ENCODE data around the gene NT5C. TPM values are rescaled to one million over a fixed set of nuclear protein-coding genes. Genes with fewer than 3 reads are reported as not detected.

Gene NT5C
- total and polyA plus RNA-seq, 4 donors = 64.4 to 96.3 (median 78.3) TPM

DNA sequence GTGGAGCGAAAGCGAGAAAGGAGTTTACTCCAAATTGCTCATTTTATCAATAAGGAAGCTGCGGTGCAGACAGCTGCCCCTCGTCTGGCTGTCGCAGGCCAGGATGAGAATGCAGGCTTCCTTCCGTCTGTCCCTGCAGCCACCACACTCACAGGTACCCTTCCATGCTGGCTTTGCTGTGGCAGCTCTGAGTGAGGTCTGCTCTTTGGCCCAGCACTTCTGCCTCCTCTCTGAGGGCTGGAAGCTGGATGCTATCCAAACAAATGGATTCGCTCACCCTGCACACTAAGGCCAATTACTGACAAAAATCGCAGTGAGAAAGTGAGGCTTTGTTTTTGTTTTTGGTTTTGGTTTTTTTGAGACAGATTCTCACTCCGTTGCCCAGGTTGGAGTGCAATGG, 14.8 kb downstream of the NT5C start:
- 75 to 77% methylated on average over 9 of the region's 9 CpGs for WGBS, 2 donors
- Histone ChIP-seq H3K4me1 (ENCODE audit: control insufficient read depth in 5 of 5, insufficient read depth in 5 of 5, low read length in 5 of 5) (peaks cover 0 to 34% (median 7%) of the 10 kb centered on the region in 5 donors), H3K9me3 (ENCODE audit: control insufficient read depth in 4 of 4, insufficient read depth in 3 of 4, low read length in 3 of 4) (no peaks in the 10 kb centered on the region), H3K4me3 (no peak overlapping the region), H3K27ac (ENCODE audit: low read depth in 1 of 2, low read length in 1 of 2) (peak overlapping the region in 1 of 2 donors; percentile 7), H3K27me3 (ENCODE audit: control insufficient read depth in 3 of 3, insufficient read depth in 3 of 3, low read length in 2 of 3) (no peaks in the 10 kb centered on the region), H3K36me3 (ENCODE audit: control insufficient read depth in 4 of 4, insufficient read depth in 4 of 4, low read length in 4 of 4) (peaks cover 0 to 13% (median 8%) of the 10 kb centered on the region in 4 donors), H3K9ac (ENCODE audit: insufficient read depth in 1 of 2, low read length in 2 of 2) (no peak overlapping the region)
- TF ChIP-seq, protein P1, sequence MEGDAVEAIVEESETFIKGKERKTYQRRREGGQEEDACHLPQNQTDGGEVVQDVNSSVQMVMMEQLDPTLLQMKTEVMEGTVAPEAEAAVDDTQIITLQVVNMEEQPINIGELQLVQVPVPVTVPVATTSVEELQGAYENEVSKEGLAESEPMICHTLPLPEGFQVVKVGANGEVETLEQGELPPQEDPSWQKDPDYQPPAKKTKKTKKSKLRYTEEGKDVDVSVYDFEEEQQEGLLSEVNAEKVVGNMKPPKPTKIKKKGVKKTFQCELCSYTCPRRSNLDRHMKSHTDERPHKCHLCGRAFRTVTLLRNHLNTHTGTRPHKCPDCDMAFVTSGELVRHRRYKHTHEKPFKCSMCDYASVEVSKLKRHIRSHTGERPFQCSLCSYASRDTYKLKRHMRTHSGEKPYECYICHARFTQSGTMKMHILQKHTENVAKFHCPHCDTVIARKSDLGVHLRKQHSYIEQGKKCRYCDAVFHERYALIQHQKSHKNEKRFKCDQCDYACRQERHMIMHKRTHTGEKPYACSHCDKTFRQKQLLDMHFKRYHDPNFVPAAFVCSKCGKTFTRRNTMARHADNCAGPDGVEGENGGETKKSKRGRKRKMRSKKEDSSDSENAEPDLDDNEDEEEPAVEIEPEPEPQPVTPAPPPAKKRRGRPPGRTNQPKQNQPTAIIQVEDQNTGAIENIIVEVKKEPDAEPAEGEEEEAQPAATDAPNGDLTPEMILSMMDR (IDR thresholded peaks at IDR 0.05; ENCODE audit: control extremely low read depth, extremely low read depth) = no peak
- ATAC-seq (ENCODE audit: insufficient read depth, low FRiP score) (no peak), DNase-seq (peak; percentile 71 to 92 (median 84))

DNA sequence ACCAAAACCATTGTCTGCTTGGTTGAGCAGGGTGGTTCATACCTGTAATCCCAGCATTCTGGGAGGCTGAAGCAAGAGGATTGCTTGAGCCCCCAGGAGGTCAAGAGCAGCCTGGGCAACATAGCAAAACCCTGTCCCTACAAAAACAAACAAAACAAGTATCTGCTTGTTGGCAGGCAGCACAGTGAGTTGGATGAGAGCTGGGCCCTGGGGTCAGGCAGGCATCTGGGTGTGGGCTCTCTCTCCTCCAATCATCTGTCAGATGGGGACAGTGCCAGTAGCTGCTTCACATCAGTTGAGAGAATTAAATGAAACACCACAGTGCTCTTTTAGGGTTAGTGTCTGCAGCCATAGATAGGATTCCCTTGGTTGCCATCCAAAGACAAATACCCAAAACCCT, 16.0 kb downstream of the NT5C start:
- no peak for ATAC-seq (ENCODE audit: insufficient read depth, low FRiP score)
- TF ChIP-seq, protein P1 (IDR thresholded peaks at IDR 0.05; ENCODE audit: control extremely low read depth, extremely low read depth) = no peak
- peak overlapping the region in 1 of 2 donors; percentile 52 for H3K27ac ChIP-seq (ENCODE audit: low read depth in 1 of 2, low read length in 1 of 2)

DNA sequence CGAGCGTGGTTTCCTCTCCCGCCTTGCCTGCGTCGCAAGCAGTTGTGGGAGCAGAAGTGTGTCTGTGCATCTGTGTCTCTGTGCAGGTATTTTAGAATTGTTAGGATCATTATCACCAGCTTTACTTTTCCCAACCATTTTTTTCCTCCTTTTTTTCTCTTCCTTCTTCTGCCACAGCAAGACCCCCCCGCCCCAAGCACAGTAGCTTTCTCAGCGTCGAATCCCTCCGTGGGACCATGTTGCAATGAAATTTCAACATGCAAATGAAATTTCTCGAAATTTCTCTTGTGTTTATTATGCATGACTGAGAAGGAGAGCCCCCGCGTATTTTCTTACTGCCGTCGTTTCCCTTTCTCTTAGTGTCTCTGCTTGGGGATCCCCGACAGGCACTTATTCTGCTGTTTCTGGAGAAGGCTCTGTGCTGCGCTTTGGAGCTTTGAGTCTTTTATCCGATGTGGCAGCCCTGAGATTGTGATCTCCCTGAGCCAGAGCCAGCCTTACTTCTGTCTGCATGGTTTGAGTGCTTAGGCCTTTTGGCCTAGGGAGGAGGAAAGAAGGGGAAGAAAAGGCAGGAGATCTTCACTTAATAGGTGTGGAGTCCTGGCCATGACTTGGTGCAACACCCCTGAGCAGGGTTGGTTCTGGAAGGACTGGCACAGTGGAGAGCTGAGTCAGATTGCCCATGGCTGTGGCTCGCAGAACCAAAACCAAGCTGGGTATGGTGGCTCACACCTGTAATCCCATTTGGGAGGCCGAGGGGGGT, 16.8 kb downstream of the NT5C start:
- DNase-seq = no peak
- H3K9me3 ChIP-seq (ENCODE audit: control insufficient read depth in 4 of 4, insufficient read depth in 3 of 4, low read length in 3 of 4) = no peaks in the 10 kb centered on the region
- peak overlapping the region; percentile 90 to 96 for H3K27ac ChIP-seq (ENCODE audit: low read depth in 1 of 2, low read length in 1 of 2)
- H3K27me3 ChIP-seq (ENCODE audit: control insufficient read depth in 3 of 3, insufficient read depth in 3 of 3, low read length in 2 of 3) = no peaks in the 10 kb centered on the region
- peak overlapping the region in 1 of 2 donors; percentile 63 for H3K9ac ChIP-seq (ENCODE audit: insufficient read depth in 1 of 2, low read length in 2 of 2)
- 26 to 33% methylated on average over 19 of the region's 19 CpGs for whole genome bisulfite sequencing, 2 donors
- H3K36me3 ChIP-seq (ENCODE audit: control insufficient read depth in 4 of 4, insufficient read depth in 4 of 4, low read length in 4 of 4) = peaks cover 0 to 13% (median 5%) of the 10 kb centered on the region in 4 donors
- ATAC-seq (ENCODE audit: insufficient read depth, low FRiP score) = no peak
- H3K4me1 ChIP-seq (ENCODE audit: control insufficient read depth in 5 of 5, insufficient read depth in 5 of 5, low read length in 5 of 5) = peaks cover 0 to 38% (median 12%) of the 10 kb centered on the region in 5 donors
- H3K4me3 ChIP-seq = peak overlapping the region; percentile 43
- TF ChIP-seq, protein P1 (IDR thresholded peaks at IDR 0.05; ENCODE audit: control extremely low read depth, extremely low read depth) = no peak

More for the DNA sequence above, 16.0 kb downstream of the NT5C start:
- Histone ChIP-seq H3K9ac (ENCODE audit: insufficient read depth in 1 of 2, low read length in 2 of 2) (no peak overlapping the region), H3K27me3 (ENCODE audit: control insufficient read depth in 3 of 3, insufficient read depth in 3 of 3, low read length in 2 of 3) (no peaks in the 10 kb centered on the region), H3K9me3 (ENCODE audit: control insufficient read depth in 4 of 4, insufficient read depth in 3 of 4, low read length in 3 of 4) (no peaks in the 10 kb centered on the region), H3K36me3 (ENCODE audit: control insufficient read depth in 4 of 4, insufficient read depth in 4 of 4, low read length in 4 of 4) (peaks cover 0 to 13% (median 6%) of the 10 kb centered on the region in 4 donors), H3K4me3 (no peak overlapping the region), H3K4me1 (ENCODE audit: control insufficient read depth in 5 of 5, insufficient read depth in 5 of 5, low read length in 5 of 5) (peaks cover 0 to 35% (median 12%) of the 10 kb centered on the region in 5 donors)
- no peak for DNase-seq
